ENCODE measurements around the gene FOXD1. TPM values are rescaled to one million over a fixed set of nuclear protein-coding genes. Genes with fewer than 3 reads are reported as not detected.
"Not testable (repeated sequence)": the region's sequence is repeated elsewhere in the genome, so short reads cannot be mapped to it uniquely, and the experiment has no call there.

Gene FOXD1
- total RNA-seq, 2 experiments from 2014 or later, result 0.38 to 0.46 TPM

- peaks cover 3% of the 10 kb centered on the region for H3K9me3 Mint-ChIP-seq
Measured at GRCh38 chr5:73459366-73459765, 10.8 kb upstream of the FOXD1 start.

DNA sequence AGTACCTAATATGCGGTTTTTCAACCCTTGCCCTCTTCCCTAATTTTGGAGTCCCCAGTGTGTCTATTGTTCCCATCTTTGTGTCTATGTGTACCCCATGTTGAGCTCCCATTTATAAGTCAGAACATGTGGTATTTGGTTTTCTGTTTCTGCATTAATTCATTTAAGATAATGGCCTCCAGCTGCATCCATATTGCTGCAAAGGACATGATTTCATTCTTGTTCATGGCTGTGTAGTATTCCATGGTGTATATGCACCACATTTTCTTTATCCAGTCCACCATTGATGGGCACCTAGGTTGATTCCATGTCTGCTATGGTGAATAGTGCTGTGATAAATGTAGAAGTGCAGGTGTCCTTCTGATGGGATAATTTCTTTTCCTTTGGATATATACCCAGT is 7.9 kb upstream of the FOXD1 start:
- H3K27ac Mint-ChIP-seq; POLR2A ChIA-PET; intact Hi-C loops (cut with micrococcal nuclease); H3K9me3 Mint-ChIP-seq; CTCF ChIA-PET; H3K36me3 Mint-ChIP-seq; H3K4me1 Mint-ChIP-seq (ENCODE audit: low read depth); DNase-seq; H3K4me3 Mint-ChIP-seq: not testable (repeated sequence)
- H3K27me3 Mint-ChIP-seq, result peaks cover 60% of the 10 kb centered on the region

More at GRCh38 chr5:73459366-73459765, 10.8 kb upstream of the FOXD1 start:
- no peak overlapping the region for H3K4me3 Mint-ChIP-seq
- peaks cover 42% of the 10 kb centered on the region for H3K27me3 Mint-ChIP-seq
- CTCF ChIA-PET, result interaction anchor here (0.6 kb wide), 1 partner anchor 243 kb away, joined by 3 read pairs; no protein-coding TSS in a partner anchor
- H3K27ac Mint-ChIP-seq, result no peak overlapping the region
- POLR2A ChIA-PET, result no interaction called here
- no peaks in the 10 kb centered on the region for H3K36me3 Mint-ChIP-seq
- no peaks in the 10 kb centered on the region for H3K4me1 Mint-ChIP-seq (ENCODE audit: low read depth)
- no peak for DNase-seq
- intact Hi-C loops (cut with micrococcal nuclease), result no loop called here

DNA sequence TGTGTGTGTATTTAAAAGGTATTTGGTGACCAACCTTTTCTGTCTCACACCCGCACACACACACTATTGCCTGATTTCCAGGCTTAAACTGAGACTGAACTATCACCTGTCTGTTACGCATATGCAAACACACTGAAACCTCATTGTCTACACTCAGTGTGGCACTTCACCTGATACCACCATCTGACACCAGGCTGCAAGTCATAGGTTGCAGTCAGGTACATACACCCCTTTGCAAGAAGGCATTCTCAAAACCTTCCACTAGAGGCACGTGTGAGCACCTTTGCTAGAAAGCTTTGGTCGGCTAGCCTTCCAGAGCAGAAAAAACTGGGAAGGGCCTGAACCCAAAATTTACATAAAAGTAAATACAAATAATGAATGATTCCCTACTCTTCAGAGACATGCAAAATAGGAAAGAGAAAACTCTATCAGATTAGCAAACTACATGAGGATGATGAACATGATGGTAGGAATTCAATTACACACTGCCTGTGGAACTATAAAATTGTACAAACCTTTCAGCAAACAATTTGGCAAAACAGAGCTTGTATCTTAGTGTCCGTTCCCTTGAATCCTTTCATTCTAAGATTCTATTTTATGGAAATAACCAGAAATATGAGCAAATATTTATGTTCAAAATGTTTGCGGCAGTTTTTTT is 5.9 kb upstream of the FOXD1 start:
- Mint-ChIP-seq H3K9me3 (peaks cover 3% of the 10 kb centered on the region), H3K27ac (no peak overlapping the region), H3K4me1 (ENCODE audit: low read depth) (peaks cover 7% of the 10 kb centered on the region), H3K4me3 (no peak overlapping the region), H3K27me3 (peaks cover 63% of the 10 kb centered on the region), H3K36me3 (peaks cover 4% of the 10 kb centered on the region)
- ChIA-PET CTCF (interaction anchor here (0.6 to 2.4 kb wide), 16 partner anchors 9 to 1036 kb away, joined by 3 to 11 read pairs (median 3); no protein-coding TSS in a partner anchor), POLR2A (no interaction called here)
- peak; percentile 43 for DNase-seq
- intact Hi-C loops (cut with micrococcal nuclease), result no loop called here

DNA sequence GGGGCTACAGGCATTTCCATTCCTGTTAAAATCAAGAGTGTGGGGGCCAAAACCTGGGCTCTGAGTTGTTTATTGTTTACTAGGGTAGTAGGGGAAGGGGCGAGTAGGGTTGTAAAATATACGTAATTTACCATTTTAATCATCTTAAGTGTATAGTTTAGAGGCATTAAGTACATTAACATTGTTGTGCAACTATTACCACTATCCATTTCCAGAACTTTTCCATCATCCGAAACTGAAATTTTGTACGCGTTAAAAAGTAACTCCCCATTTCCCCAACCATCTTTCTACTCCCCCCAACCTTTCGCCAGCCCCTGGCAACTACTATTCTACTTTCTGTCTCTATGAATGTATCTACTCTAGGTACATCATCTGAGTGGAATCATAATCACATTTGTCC is 3.6 kb upstream of the FOXD1 start:
- Mint-ChIP-seq H3K4me3 (no peak overlapping the region), H3K27ac (no peak overlapping the region), H3K4me1 (ENCODE audit: low read depth) (peaks cover 17% of the 10 kb centered on the region), H3K36me3 (peaks cover 11% of the 10 kb centered on the region), H3K27me3 (peaks cover 64% of the 10 kb centered on the region), H3K9me3 (peaks cover 3% of the 10 kb centered on the region)
- no peak for DNase-seq
- POLR2A ChIA-PET, result no interaction called here
- intact Hi-C loops (cut with micrococcal nuclease), result no loop called here
- CTCF ChIA-PET, result no interaction called here

DNA sequence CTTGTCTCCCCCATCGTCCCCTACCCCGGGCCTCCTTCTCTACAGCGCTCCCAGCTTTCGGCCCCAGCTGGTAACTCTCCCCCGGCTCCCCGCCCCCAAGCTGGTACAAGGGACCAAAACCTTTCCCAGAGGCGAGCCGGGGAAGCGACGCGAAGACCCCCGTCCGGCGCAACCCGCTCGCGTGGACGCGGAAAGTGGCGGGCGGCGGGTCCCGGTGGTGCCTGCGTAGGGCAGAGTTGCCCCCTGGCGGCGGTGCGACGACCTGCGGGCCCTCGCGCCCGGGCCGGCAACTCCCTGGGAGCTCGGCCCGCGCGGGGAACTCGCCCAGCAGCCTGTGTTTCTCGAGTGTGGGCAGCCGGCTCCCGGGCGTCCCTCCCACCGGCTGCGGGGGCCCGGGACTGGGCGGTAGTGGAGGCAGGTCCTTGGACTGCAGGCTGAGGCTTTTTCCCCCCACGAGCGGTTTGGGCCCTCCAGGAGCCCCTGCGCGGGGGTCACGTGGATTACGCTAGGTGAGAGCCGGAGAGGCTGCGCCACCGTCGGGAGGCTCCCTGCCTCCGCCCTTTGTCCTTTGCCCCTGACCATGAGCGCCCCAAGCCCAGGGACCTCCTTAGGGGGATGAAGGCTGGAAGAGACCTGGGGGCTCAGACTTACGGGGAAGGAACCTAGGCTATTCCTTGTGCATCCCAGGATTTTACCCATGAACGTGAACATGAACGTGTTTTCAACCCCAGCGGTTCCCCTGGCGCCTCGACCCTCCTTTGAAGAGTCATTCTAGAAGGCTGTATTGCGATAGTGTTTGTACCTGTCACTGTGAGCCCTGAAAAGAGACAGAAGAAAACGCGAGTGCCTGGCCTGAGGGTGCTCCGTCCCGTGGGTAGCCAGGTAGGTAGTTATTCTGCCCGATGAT is 2.9 kb upstream of the FOXD1 start:
- ChIA-PET POLR2A (interaction anchor here (0.6 kb wide), 1 partner anchor 659 kb away, joined by 3 read pairs; no protein-coding TSS in a partner anchor), CTCF (interaction anchor here (0.6 to 2.5 kb wide), 36 partner anchors 10 to 841 kb away, joined by 3 to 22 read pairs (median 4); partner anchors contain the start of gene FCHO2)
- Mint-ChIP-seq H3K27ac (no peak overlapping the region), H3K4me3 (no peak overlapping the region), H3K4me1 (ENCODE audit: low read depth) (peaks cover 20% of the 10 kb centered on the region), H3K27me3 (peaks cover 62% of the 10 kb centered on the region), H3K9me3 (peaks cover 2% of the 10 kb centered on the region), H3K36me3 (peaks cover 11% of the 10 kb centered on the region)
- intact Hi-C loops (cut with micrococcal nuclease), result loop anchor here (2.0 kb wide), 4 partner anchors 15 to 369 kb away; no protein-coding TSS in a partner anchor
- peak; percentile 71 for DNase-seq

- Mint-ChIP-seq H3K4me1 (ENCODE audit: low read depth) (peaks cover 20% of the 10 kb centered on the region), H3K4me3 (peak overlapping the region; percentile 12), H3K27me3 (peaks cover 62% of the 10 kb centered on the region), H3K27ac (peak overlapping the region; percentile 51), H3K9me3 (no peaks in the 10 kb centered on the region), H3K36me3 (peaks cover 11% of the 10 kb centered on the region)
- intact Hi-C loops (cut with micrococcal nuclease), result loop anchor here (2.0 kb wide), 4 partner anchors 14 to 368 kb away; no protein-coding TSS in a partner anchor
- POLR2A ChIA-PET, result interaction anchor here (0.6 kb wide), 1 partner anchor 660 kb away, joined by 3 read pairs; no protein-coding TSS in a partner anchor
- CTCF ChIA-PET, result interaction anchor here (0.7 to 2.5 kb wide), 30 partner anchors 9 to 840 kb away, joined by 3 to 22 read pairs (median 4); partner anchors contain the start of gene FCHO2
- DNase-seq, result peak; percentile 10
Measured at GRCh38 chr5:73450672-73451223, 2.2 kb upstream of the FOXD1 start.

DNA sequence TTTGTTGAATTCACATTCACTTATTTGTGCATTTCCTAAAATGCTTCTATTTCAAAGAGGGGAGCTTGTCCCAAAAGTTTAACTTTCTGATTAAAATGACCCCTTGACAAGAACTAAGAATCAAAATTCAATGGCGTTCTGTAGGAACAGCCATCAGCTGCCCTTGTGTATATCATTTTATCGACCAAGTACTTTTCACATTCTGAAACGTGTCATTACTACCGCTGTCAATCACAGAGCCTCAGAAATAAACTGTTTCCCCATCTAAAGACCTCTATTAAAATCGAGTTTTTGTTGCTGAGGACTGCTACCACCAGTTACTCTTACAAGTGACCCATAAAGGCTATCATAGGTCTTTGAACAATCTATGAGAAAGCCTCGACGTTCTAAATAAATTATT is 1.6 kb upstream of the FOXD1 start:
- CTCF ChIA-PET, result interaction anchor here (0.7 to 2.5 kb wide), 6 partner anchors 11 to 235 kb away, joined by 3 to 22 read pairs (median 9); no protein-coding TSS in a partner anchor
- Mint-ChIP-seq H3K4me3 (no peak overlapping the region), H3K27ac (peak overlapping the region; percentile 51), H3K27me3 (peaks cover 62% of the 10 kb centered on the region), H3K9me3 (no peaks in the 10 kb centered on the region), H3K36me3 (peaks cover 12% of the 10 kb centered on the region), H3K4me1 (ENCODE audit: low read depth) (peaks cover 20% of the 10 kb centered on the region)
- POLR2A ChIA-PET, result no interaction called here
- no peak for DNase-seq
- intact Hi-C loops (cut with micrococcal nuclease), result loop anchor here (2.0 kb wide), 4 partner anchors 13 to 367 kb away; no protein-coding TSS in a partner anchor

DNA sequence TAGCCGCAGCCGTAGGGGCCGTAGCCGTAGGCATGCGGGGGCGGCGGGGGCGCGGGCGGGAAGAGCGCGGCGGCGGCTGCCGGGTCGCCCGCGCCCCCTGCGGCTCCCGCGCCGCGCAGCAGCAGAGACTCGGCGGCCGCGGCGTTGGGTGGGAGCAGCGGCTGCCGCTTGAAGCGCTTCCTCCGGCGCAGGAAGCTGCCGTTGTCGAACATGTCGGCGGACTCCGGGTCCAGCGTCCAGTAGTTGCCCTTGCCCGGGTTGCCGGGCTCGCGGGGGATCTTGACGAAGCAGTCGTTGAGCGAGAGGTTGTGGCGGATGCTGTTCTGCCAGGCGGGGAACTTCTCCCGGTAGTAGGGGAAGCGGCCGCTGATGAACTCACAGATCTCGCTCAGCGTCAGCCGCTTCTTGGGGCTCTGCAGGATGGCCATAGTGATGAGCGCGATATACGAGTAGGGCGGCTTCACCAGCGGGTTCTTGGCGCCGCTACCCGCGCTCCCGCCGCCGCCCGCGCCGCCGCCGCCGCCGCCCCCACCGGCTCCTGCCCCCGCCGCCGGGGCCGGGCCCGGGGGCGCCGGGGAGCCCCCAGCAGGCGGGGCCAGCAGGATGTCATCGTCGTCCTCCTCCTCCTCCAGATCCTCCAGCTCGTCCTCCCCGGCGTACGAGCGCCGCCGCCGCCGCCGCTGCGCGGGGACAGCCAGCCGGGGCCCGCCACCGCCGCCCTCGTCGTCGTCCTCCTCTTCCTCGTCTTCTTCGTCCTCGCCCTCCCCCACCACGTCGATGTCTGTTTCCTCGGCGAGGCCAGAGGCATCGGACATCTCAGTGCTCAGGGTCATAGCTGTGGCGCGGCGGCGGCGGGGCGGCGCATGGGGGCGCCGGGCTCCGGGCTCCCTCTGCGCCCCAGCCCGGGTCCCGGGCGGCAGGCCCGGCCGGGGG is 781 bp downstream of the FOXD1 start:
- H3K27me3 Mint-ChIP-seq, result peaks cover 69% of the 10 kb centered on the region
- peak overlapping the region; percentile 42 for H3K27ac Mint-ChIP-seq
- CTCF ChIA-PET, result interaction anchor here (1.1 to 2.6 kb wide), 5 partner anchors 26 to 232 kb away, joined by 3 to 11 read pairs (median 4); no protein-coding TSS in a partner anchor
- peaks cover 18% of the 10 kb centered on the region for H3K36me3 Mint-ChIP-seq
- intact Hi-C loops (cut with micrococcal nuclease), result loop anchor here (2.0 to 5.0 kb wide), 4 partner anchors 51 to 490 kb away; partner anchors contain the start of genes BTF3 and FCHO2
- POLR2A ChIA-PET, result interaction anchor here (1.1 kb wide), 1 partner anchor 145 kb away, joined by 3 read pairs; no protein-coding TSS in a partner anchor
- peak overlapping the region; percentile 75 for H3K4me3 Mint-ChIP-seq
- H3K4me1 Mint-ChIP-seq (ENCODE audit: low read depth), result peaks cover 22% of the 10 kb centered on the region
- DNase-seq, result peak; percentile 64
- H3K9me3 Mint-ChIP-seq, result no peaks in the 10 kb centered on the region

- Mint-ChIP-seq H3K4me1 (ENCODE audit: low read depth) (peaks cover 22% of the 10 kb centered on the region), H3K9me3 (no peaks in the 10 kb centered on the region), H3K27ac (no peak overlapping the region), H3K27me3 (peaks cover 69% of the 10 kb centered on the region), H3K36me3 (peaks cover 18% of the 10 kb centered on the region), H3K4me3 (peak overlapping the region; percentile 67)
- peak; percentile 14 for DNase-seq
- ChIA-PET POLR2A (no interaction called here), CTCF (interaction anchor here (1.5 to 2.6 kb wide), 2 partner anchors 54 to 231 kb away, joined by 3 to 11 read pairs; no protein-coding TSS in a partner anchor)
- intact Hi-C loops (cut with micrococcal nuclease), result loop anchor here (2.0 to 5.0 kb wide), 3 partner anchors 52 to 490 kb away; partner anchors contain the start of genes BTF3 and FCHO2
Measured at GRCh38 chr5:73446631-73447529, 1.7 kb downstream of the FOXD1 start.

Measured in activated CD4-positive, alpha-beta memory T cell treated with anti-CD3 and anti-CD28 coated beads for 36 hours (primary cell).